ENCODE data around the gene CFAP90.

CFAP90 gene

GRCh38 chr5:7789567-7789966 is 61.4 kb downstream of the CFAP90 start:
- no peaks in the 10 kb centered on the region for H3K36me3 ChIP-seq (ENCODE audit: control insufficient read depth, insufficient read depth, low read length)

GRCh38 chr5:7787770-7788169 is 63.2 kb downstream of the CFAP90 start:
- H3K4me3 ChIP-seq (ENCODE audit: low read depth, low read length) = no peak overlapping the region
- H3K36me3 ChIP-seq (ENCODE audit: control insufficient read depth, insufficient read depth, low read length) = no peaks in the 10 kb centered on the region
- no peaks in the 10 kb centered on the region for H3K27me3 ChIP-seq (ENCODE audit: control insufficient read depth, insufficient read depth, low read length)
- H3K27ac ChIP-seq = no peak overlapping the region
- H3K4me2 ChIP-seq (ENCODE audit: low read length) = no peak overlapping the region
- H3K4me1 ChIP-seq = peaks cover 2% of the 10 kb centered on the region
- no peak for TF ChIP-seq CTCF (IDR thresholded peaks at IDR 0.05)
- no peak overlapping the region for H2AFZ ChIP-seq
- H3K79me2 ChIP-seq = no peaks in the 10 kb centered on the region
- no peaks in the 10 kb centered on the region for H3K9me3 ChIP-seq (ENCODE audit: control insufficient read depth, low read length)
- no peak overlapping the region for H3K9ac ChIP-seq

More at GRCh38 chr5:7789567-7789966, 61.4 kb downstream of the CFAP90 start:
- no peaks in the 10 kb centered on the region for H3K9me3 ChIP-seq (ENCODE audit: control insufficient read depth, low read length)
- no peaks in the 10 kb centered on the region for H3K27me3 ChIP-seq (ENCODE audit: control insufficient read depth, insufficient read depth, low read length)
- H3K4me2 ChIP-seq (ENCODE audit: low read length) = no peak overlapping the region
- H3K27ac ChIP-seq = no peak overlapping the region
- no peaks in the 10 kb centered on the region for H3K79me2 ChIP-seq
- no peak overlapping the region for H2AFZ ChIP-seq
- H3K4me1 ChIP-seq = peaks cover 19% of the 10 kb centered on the region
- no peak for TF ChIP-seq CTCF (IDR thresholded peaks at IDR 0.05)
- no peak overlapping the region for H3K9ac ChIP-seq
- no peak overlapping the region for H3K4me3 ChIP-seq (ENCODE audit: low read depth, low read length)

GRCh38 chr5:7784683-7785380 is 66.1 kb downstream of the CFAP90 start:
- Histone ChIP-seq H3K27ac (no peak overlapping the region), H3K9ac (no peak overlapping the region), H3K4me3 (ENCODE audit: low read depth, low read length) (no peak overlapping the region), H2AFZ (no peak overlapping the region), H3K4me2 (ENCODE audit: low read length) (no peak overlapping the region), H3K9me3 (ENCODE audit: control insufficient read depth, low read length) (no peaks in the 10 kb centered on the region), H3K4me1 (no peaks in the 10 kb centered on the region), H3K79me2 (no peaks in the 10 kb centered on the region), H3K27me3 (ENCODE audit: control insufficient read depth, insufficient read depth, low read length) (no peaks in the 10 kb centered on the region), H3K36me3 (ENCODE audit: control insufficient read depth, insufficient read depth, low read length) (no peaks in the 10 kb centered on the region)
- no peak for TF ChIP-seq CTCF (IDR thresholded peaks at IDR 0.05)

GRCh38 chr5:7781899-7782298 is 69.0 kb downstream of the CFAP90 start:
- no peaks in the 10 kb centered on the region for H3K9me3 ChIP-seq (ENCODE audit: control insufficient read depth, low read length)

More at GRCh38 chr5:7781899-7782298, 69.0 kb downstream of the CFAP90 start:
- Histone ChIP-seq H3K4me1 (no peaks in the 10 kb centered on the region), H3K27ac (no peak overlapping the region), H2AFZ (no peak overlapping the region), H3K4me3 (ENCODE audit: low read depth, low read length) (no peak overlapping the region), H3K36me3 (ENCODE audit: control insufficient read depth, insufficient read depth, low read length) (no peaks in the 10 kb centered on the region), H3K4me2 (ENCODE audit: low read length) (no peak overlapping the region), H3K79me2 (no peaks in the 10 kb centered on the region), H3K27me3 (ENCODE audit: control insufficient read depth, insufficient read depth, low read length) (no peaks in the 10 kb centered on the region), H3K9ac (no peak overlapping the region)
- TF ChIP-seq CTCF (IDR thresholded peaks at IDR 0.05) = no peak
